H7 (cell line): Measurements from ENCODE around the gene SEMA3G. TPM values are rescaled to one million over a fixed set of nuclear protein-coding genes. Genes with fewer than 3 reads are reported as not detected.

Experiments used
- DNase-seq: peaks from one replicate; pipeline ENCODE4 v3.0.0; 2012
- H3K27me3 ChIP-seq: 2 replicates; pipeline ENCODE4 v1.6.0; 2011; ENCODE audit warnings: mild to moderate bottlenecking, low read length; ENCODE audit not compliant: control insufficient read depth, insufficient read depth
- H3K36me3 ChIP-seq: replicated peaks from 2 replicates; pipeline ENCODE4 v1.5.1; 2011; ENCODE audit warnings: low read length; ENCODE audit not compliant: control insufficient read depth, insufficient read depth
- H3K4me3 ChIP-seq: 2 replicates; pipeline ENCODE4 v1.5.1; 2011; ENCODE audit warnings: low read depth, mild to moderate bottlenecking, control low read depth, low read length, moderate library complexity; ENCODE audit not compliant: insufficient read depth
- total RNA-seq: library from RNA; depleted of rRNA; stranded (reverse); fragments of >200 nt; shearing (Covaris generic); gene quantifications from 2 replicates; pipeline ENCODE4 v1.2.3, GENCODE V29; 2014

Gene SEMA3G
- total RNA-seq, 1 experiment from 2014 or later = 1.1 TPM

DNA sequence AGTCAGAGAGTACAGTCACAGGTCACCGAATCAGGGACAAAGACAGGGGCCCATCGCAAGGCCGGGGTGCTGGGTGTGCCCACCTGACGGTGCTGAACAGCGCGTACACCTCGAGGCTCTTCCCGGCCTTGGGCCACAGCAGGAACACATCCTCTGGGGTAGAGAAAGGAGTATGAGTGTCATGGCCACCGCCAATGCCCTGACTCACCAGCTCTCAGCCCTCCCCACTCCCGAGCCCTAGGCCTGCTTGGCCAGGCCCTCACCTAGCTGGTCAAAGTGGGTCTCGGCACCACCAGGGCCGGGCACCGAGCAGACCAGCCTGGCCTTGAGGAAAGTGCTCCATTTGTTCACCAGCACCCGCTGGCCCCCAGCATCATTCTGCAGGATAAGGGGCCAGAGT, 4.2 kb downstream of the SEMA3G start:
- no peaks in the 10 kb centered on the region for H3K36me3 ChIP-seq
- no peaks in the 10 kb centered on the region for H3K27me3 ChIP-seq
- H3K4me3 ChIP-seq = no peak overlapping the region
- peak; percentile 40 for DNase-seq

DNA sequence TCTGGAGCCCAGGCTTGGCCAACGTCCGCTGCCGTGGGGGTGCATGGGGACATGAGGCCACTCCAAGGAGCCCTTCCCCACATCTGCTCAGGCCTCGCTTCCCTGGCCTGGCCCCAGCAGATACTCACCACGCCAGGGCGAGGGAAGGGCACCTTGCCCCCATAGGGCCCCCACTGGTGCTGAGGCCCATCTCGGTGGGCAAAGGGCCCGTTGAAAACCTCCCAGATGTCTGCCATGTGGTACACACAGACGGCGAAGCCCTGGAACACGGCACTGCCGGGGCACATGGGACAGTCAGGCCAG, 4.7 kb downstream of the SEMA3G start:
- Histone ChIP-seq H3K4me3 (no peak overlapping the region), H3K36me3 (no peaks in the 10 kb centered on the region), H3K27me3 (no peaks in the 10 kb centered on the region)
- no peak for DNase-seq

DNA sequence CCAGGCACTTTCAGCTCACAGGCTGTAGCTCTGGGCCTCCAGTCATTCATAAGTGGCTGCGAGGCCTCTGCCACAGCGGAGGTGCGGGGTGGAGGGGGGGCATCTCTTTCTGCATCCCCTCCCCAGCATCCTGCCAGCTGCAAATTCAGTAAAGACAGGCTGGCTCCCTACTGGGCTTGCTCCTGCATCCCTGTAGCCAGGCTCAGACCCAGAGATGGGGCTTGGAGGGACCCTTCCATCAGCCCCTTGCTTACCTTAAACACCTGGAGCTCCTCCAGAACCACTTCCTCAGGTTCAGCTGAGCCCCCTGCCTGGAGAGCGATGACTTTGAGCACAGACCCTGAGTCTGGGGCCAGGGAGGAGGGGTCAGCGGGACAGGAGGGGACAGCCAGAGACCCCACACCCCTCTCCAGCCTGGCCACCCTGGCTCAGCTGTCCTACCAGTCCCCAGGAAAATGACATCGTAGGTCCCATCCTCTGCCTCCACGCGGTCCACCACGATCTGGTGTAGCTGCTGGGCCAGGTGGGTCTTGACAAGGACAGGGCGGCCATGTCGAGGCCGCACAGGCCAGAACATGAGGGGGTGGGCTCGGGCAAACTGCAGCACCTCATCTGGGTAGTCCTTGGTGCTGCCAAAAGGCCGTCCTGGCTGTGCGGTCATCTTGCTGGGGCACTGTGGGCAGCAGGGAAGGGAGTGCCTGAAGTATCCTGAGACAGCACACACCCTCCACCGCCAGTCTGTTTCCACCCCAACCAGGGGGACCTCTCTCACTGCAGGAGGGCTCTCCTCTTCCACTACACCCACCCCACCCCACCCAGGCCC, 5.3 kb downstream of the SEMA3G start:
- Histone ChIP-seq H3K36me3 (no peaks in the 10 kb centered on the region), H3K4me3 (no peak overlapping the region), H3K27me3 (no peaks in the 10 kb centered on the region)
- peak; percentile 35 for DNase-seq

DNA sequence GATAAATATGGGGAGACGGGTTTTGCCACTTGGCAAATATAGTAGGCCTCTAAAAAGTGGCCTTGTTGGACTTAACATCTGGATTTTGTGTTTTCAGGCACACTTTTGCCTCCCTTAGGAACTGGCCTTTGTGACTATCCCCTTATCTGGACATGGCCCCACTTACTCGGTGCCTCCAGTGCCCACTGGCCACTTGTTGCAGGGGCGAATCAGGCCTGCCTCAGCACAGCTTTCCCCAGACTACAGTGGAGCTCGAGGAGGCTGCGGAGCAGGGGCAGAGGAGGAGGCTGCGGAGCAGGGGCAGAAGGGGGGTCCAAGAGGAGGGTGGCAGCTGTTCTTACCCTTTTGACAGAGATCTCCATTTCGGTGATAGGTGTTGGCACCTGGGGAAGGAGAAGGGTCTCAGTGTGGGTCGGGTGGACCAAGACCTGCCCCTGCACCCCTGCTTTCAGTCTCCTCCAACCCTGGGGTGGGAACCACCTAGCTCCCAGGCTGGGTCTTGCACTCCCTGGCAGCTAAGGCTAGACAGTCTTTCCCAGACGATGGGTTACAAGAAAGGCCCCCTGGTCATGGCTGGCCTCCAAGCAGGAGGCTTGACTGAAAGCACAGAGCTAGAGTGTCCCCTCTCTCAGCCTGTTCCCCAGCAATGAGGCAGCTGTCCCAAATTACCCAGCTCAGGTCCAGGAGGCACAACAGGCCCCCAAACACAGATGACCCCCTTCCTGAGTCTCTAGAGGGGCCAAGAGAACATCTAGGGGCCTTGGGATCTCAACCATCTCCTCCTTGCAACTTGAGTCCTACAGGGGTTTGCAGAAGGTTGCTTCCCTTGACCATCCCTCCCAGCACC, 6.1 kb downstream of the SEMA3G start:
- Histone ChIP-seq H3K27me3 (no peaks in the 10 kb centered on the region), H3K4me3 (no peak overlapping the region), H3K36me3 (no peaks in the 10 kb centered on the region)
- DNase-seq = peak; percentile 31

DNA sequence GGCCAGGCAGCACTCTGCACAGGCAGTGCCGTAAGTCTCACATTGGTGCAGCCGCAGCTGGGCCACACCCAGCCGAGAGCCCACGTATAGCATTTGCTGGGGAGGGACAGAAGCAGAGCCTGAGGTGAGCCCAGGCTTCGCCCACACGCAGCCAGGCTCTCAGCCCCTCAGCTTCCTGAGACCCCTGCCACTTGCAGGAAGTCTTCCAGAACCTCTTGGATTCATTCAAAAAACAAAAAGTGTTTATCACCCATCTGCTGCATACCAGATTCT, 6.9 kb downstream of the SEMA3G start:
- H3K36me3 ChIP-seq = no peaks in the 10 kb centered on the region
- H3K4me3 ChIP-seq = no peak overlapping the region
- DNase-seq = no peak
- no peaks in the 10 kb centered on the region for H3K27me3 ChIP-seq

DNA sequence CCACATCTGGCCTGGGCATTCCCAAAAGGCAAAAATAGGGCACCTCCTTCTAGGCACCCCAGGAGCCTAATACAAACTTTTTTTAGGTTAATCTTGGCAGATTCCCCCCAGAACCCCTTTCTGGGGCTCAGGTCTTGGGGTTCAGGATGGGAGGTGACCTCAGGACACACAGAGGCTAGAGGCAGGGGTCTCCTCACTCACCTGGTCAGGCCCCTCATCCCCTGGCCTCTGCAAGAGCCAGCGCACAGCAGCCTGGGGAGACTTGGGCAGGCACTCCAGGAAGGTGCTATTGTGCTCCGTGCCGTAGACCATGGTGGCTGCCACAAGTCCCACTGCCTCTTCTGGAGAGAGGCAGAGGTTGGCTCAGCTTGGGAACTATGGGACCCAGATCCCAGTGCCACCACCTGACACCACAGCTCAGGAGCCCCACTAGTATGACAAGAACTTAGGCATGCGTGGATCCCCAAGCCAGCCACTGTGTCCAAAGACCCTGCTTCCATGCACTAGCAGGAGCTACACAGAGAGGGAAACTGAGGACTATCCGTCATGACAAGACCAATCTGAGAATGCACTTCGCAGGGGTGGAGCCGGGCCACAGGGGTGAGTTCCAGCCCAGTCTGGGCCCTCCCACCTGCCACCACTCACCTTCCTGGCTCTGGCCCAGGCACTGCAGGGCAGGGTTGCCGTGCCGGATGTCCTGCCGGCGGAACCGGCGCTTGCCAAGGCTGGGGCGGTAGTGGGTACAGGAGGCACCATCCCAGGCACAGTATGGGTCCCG, 7.4 kb downstream of the SEMA3G start:
- no peak overlapping the region for H3K4me3 ChIP-seq
- no peaks in the 10 kb centered on the region for H3K36me3 ChIP-seq
- no peaks in the 10 kb centered on the region for H3K27me3 ChIP-seq
- DNase-seq = peak; percentile 51

DNA sequence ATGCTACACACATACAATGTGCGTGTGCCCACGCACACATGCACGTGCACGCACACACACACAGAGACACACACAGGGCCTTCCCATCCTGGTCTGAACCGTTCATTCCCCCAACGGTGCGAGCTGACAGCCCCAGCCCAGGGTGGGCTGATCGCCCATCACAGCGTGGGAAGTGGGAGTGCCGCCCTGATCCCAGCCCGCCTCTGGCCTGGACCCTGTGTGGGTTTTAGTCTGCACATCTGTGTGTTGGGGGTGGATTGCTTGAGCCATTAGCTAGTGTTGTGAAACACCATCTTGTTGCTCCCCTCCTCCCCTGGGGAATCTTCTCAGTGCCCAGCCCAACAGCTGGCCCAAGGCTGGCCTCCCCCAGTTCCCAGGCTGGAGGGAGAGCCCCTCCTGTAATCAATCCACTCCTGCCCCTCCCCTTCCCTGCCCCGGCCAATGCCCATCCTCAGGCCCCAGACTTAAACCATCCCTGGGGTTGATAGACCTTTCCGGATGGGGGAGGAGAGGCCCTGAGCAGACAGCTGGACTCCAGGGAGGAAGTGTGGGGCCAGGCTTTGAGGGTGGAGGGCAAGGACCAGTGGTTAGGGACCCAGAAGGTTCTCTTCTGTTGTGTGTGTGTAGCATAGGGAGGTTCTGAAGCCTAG, 8.3 kb downstream of the SEMA3G start:
- Histone ChIP-seq H3K36me3 (no peaks in the 10 kb centered on the region), H3K27me3 (no peaks in the 10 kb centered on the region), H3K4me3 (no peak overlapping the region)
- peak; percentile 70 for DNase-seq

DNA sequence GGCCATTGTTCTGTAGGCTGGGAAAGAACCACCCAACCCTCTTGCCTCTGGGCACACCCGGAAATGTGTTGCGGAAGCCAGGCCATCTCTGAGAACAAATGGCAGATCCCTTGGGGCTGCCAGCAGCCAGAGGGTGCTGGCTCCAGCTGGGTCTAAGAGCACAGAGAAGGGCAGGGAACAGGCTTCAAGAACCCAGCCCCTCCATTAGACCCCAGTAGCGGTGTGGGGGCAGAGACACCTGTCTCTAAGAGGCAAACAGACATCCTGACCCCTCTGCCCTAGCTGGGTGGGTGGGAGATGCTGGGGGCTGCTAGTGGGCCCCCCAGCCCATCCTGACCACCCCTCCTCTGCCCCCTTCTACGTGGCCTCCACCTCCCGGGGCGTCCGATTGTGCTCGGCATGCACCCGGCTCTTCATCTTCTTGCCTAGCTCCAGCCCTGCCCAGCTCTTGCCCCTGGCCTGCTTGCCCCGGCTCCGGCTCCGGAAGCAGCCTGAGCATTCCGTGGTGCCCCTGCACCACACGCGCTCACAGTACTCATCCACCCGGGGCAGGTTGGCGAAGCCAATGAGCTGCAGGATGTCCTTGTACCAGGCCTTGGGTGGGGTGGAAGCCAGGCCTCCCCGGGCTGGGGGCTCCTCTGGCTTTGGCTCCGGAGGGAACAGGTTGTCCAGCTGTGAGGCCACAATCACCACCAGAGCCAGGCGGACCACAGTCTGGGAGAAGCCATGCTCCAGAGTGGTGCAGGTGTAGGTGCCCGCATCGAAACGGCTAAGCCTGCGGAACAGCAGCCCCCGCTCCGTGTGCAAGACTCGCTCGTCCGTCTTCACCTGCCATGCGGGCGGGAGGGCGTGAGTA, 9.4 kb downstream of the SEMA3G start:
- DNase-seq = peak; percentile 56
- Histone ChIP-seq H3K4me3 (no peak overlapping the region), H3K36me3 (no peaks in the 10 kb centered on the region), H3K27me3 (no peaks in the 10 kb centered on the region)

DNA sequence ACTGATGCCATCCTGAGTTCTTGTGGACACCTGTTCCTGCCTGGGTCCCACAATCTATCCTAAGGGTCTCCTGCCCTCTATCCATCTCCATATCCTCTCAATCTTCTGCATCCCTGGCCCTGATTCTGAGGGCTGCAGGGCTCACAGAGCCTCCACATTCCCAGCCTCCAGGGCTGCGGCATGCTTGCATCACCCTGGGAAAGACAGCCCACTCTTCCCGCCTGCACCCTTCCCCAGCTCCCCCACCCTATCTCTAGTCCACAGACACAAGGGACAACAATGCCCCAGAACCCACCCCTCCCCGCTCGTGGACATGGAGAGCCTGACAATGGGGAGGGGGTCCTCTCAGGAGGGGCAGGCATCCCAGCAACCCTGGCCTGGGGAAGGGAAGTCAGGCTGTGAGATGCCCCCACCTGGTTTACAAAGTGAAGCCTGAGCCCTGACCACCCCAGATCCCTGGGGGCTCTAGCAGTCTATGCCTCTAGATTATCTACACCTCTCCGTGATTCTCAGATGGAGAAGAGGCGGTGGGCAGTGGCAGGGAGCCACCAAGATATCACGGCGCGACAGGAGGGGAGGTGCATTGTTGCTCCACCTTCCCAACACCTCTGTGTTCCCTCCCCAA, 10.3 kb downstream of the SEMA3G start:
- Histone ChIP-seq H3K27me3 (no peaks in the 10 kb centered on the region), H3K36me3 (no peaks in the 10 kb centered on the region), H3K4me3 (no peak overlapping the region)
- DNase-seq = peak; percentile 41

DNA sequence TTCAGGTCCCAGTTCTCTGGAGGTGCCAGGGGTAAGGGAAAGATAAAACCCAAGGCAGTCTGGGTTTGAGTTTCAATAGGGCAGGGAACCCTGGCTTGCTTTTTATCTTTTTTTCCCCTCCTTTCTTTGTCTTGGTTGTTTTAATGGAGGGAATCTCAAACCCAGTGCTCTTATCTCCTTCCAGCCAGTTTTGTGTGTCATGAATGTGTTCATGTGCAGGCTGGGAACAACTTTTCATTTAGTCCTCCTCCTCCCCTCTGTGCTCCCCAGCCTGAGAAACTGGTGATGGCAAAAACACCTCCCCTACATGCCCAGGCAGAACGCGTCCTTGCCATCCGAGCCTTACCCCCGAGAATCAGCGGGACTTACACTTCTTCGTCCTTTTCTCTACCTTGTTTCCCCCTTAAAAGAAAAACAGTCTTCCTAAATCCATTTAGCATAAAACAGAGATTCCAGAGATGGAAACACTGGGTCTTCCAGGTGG, 10.9 kb downstream of the SEMA3G start:
- no peaks in the 10 kb centered on the region for H3K36me3 ChIP-seq
- H3K27me3 ChIP-seq = no peaks in the 10 kb centered on the region
- no peak overlapping the region for H3K4me3 ChIP-seq
- DNase-seq = peak; percentile 31

DNA sequence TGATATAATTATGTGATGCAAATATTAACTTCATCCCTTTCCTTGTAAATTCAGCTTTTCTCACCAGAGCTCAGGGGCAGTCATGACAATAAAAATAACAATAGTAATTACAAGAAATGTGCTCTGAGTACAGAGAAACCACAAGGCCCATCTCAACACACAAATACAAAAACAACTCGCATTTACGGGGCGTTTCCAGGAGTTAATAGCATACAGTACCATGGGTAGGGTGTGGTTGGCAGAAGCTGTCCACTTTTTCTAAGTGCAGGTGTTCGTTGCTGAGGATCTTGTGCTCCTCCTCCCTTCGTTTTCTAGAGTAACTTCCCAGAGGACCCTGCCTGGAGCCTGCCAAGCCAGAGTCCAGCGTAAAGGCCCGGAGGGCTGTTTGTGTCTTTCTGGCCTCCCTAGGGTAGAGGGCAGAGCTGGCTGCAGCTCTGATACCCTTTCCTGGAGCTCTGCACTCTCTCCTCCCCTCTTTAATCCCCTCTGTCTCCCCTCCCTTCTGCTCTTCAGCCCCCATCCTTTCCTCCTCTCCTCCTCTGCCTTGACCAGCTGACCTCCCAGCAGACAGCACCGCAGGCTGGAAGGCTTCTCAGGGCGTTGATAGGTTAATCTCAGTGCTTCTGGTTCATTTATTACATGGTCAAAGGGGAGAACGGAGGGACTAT, 11.4 kb downstream of the SEMA3G start:
- no peaks in the 10 kb centered on the region for H3K36me3 ChIP-seq
- H3K4me3 ChIP-seq = no peak overlapping the region
- H3K27me3 ChIP-seq = no peaks in the 10 kb centered on the region
- DNase-seq = peak; percentile 55

DNA sequence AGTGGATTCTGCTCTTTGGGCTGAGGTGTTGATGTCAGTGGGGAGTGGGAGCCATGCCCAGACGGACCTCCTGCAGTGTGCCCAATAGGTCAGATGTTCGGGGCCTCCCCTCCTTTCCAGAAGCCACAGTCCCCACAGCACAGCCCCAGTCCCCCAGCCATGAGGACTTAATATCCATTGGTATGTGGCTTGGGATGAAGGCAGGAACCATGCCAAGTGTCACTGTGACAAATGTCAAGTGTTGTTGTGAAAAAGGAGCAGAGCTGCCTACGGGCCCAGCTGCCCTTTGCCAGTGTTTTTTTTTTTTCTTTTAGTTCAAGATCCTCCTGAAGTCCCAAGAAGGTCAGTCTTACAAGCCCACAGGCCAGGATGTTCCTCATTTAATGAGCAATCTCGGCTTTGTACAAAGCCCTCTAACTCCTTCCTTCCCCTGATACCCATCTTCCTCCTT, 12.2 kb downstream of the SEMA3G start:
- Histone ChIP-seq H3K36me3 (no peaks in the 10 kb centered on the region), H3K4me3 (no peak overlapping the region), H3K27me3 (no peaks in the 10 kb centered on the region)
- DNase-seq = peak; percentile 35

DNA sequence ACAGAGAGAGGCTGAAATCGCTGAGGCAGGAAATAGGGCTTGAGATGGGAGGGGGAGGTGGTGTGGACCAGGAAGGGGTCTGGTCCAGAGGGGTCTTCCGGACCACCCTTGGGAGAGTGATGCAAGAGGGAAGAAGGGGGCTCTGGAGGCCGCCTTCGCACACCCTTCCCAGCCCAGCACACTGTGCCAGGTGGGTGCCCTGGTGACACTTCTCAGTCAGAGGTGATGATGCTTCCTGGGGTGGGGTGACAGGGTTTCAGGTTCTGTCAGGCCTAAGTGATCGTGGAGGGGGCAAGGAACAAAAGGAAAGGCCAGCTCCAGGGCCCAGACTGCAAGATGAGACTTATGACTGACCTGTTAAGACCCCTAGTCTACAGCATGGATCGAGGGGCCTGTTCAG, 12.7 kb downstream of the SEMA3G start:
- Histone ChIP-seq H3K36me3 (no peaks in the 10 kb centered on the region), H3K4me3 (no peak overlapping the region), H3K27me3 (no peaks in the 10 kb centered on the region)
- DNase-seq = peak; percentile 14
